Measurements from ENCODE around the gene OR10A3.

OR10A3 gene

DNA sequence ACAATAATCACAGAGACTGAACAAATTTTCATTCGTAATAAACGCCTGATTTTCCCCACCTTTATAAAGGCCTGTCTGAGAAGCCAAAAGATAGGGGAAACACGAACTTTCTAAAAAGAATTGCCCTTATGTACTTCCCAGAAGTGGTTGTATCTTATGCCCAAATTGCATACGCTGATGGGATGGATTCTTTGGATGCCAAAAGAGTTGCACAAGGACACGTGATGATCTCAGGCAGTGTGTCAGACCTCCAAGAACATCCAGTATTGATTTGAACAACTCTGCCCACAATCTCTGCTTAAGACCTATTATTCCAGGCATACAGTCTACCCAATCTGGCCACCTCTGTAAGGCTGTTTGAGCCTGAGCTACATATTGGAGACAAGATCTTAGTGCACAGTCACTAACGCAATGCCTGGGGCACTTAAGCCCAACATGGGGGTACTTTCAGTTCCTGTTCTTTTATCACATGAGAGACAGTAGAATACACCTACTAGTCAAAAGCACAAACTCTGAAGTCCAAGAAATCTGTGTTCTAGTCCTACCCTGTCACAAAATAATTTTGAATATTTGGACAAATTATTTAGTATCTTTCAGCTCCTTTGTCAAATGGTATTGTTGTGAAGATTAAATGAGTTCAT is 49.3 kb downstream of the OR10A3 start:
- DNase-seq = no peak

DNA sequence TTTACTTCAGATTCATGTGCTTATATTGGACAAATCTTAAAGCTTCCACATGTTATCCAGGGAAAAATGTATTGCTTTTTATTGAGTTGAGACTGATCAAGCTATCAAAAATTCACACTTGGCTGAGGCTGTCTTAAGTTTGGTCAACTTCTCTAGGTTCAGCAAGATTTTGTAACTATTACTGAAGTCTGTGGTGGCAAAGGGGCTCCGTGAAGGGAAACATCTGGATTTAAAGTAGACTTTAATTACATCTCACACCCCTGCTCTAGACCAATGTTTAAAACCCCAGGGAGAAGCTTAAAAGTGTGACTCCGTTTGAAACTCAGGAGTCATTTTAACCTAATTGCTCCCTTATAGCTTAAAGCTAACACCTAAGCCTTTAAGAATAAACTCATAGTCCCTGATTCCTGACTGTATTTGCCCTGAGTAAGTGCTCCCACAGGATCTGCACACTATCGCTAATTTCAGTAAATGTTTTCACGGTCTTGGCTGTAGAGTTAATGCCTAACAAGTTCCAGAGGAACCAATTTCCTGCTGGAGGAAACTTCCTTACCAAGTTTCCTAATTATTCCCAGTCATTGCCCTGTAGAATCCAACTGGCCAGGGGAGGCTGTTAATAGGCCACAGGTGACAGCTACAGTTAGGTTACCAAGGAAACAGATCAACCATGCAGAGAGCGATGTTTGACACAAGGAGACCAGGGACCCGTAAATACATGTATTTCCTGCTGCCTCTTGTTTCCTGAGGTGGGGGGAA is 50.9 kb downstream of the OR10A3 start:
- DNase-seq = no peak

DNA sequence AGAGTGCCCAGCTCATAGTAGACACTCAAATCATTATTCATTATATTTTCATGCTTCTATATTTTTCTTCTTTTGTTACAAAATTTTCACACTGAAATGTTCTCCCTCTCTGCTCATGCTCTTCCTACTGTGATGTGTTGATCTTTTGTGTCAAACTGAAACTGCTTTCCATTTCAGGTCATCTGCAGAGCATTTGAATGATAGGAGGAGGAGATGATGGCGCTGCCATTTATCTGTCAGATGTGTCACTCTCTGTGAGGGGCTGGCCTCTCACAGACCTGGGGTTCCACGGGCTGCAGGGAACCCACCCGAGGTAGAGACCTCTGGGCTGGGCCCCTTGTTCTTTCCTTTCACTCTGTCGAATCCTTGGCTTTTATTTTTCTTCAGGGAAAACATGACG is 51.5 kb downstream of the OR10A3 start:
- DNase-seq = no peak

All from T-helper 2 cell (primary cell).